ACC112 (cell line): Measurements from ENCODE around the gene HOXD10.

ENCODE experiments used
- H2AFZ ChIP-seq: fragments of 200-600 bp; sonication (generic); one replicate; pipeline ENCODE4 v1.6.0; 2017; ENCODE audit warnings: antibody characterized with exemption, low read length; ENCODE audit not compliant: unreplicated experiment
- H3K27ac ChIP-seq: fragments of 200-600 bp; sonication (generic); 2 replicates; pipeline ENCODE4 v1.5.1; 2014; ENCODE audit warnings: low read depth, mild to moderate bottlenecking, antibody characterized with exemption, low read length, moderate library complexity
- H3K27me3 ChIP-seq: fragments of 200-600 bp; sonication (generic); 2 replicates; pipeline ENCODE4 v1.6.1; 2014; ENCODE audit warnings: mild to moderate bottlenecking, antibody characterized with exemption, low read length, moderate library complexity, mixed read lengths; ENCODE audit not compliant: insufficient read depth
- H3K36me3 ChIP-seq: fragments of 200-600 bp; sonication (generic); 2 replicates; pipeline ENCODE4 v1.6.1; 2016; ENCODE audit warnings: mild to moderate bottlenecking, antibody characterized with exemption, low read length, moderate library complexity, mixed read lengths; ENCODE audit not compliant: insufficient read depth
- H3K4me1 ChIP-seq: fragments of 200-600 bp; sonication (generic); one replicate; pipeline ENCODE4 v1.6.1; 2016; ENCODE audit warnings: low read length, mixed read lengths; ENCODE audit not compliant: insufficient read depth, unreplicated experiment, control insufficient read depth
- H3K4me3 ChIP-seq: fragments of 200-600 bp; sonication (generic); 2 replicates; pipeline ENCODE4 v1.5.1; 2014; ENCODE audit warnings: mild to moderate bottlenecking, low read depth, low read length
- H3K79me2 ChIP-seq: fragments of 200-600 bp; sonication (generic); one replicate; pipeline ENCODE4 v1.6.0; 2016; ENCODE audit warnings: low read length; ENCODE audit not compliant: control insufficient read depth, unreplicated experiment, insufficient read depth

Gene HOXD10

GRCh38 chr2:176151442-176152287 is 35.1 kb downstream of the HOXD10 start, which contains the start of gene HOXD4:
TSS of gene HOXD4 (plus strand) at chr2:176151550. CDS start at chr2:176151634, 84 bp downstream.
- Histone ChIP-seq H3K79me2 (no peaks in the 10 kb centered on the region), H3K27ac (no peak within 1 kb of the TSS), H3K4me1 (no peaks in the 10 kb centered on the region), H3K4me3 (no peak within 1 kb of the TSS), H2AFZ (no peak within 1 kb of the TSS), H3K27me3 (no peaks in the 10 kb centered on the region), H3K36me3 (0 out of 2 replicates have a peak, but pooled peaks cover 3% of the 10 kb centered on the region)

GRCh38 chr2:176152350-176153181 is 36.0 kb downstream of the HOXD10 start:
- Histone ChIP-seq H3K79me2 (no peaks in the 10 kb centered on the region), H3K27ac (no peak overlapping the region), H2AFZ (no peak overlapping the region), H3K36me3 (0 out of 2 replicates have a peak, but pooled peaks cover 3% of the 10 kb centered on the region), H3K4me1 (no peaks in the 10 kb centered on the region), H3K4me3 (no peak overlapping the region), H3K27me3 (no peaks in the 10 kb centered on the region)

GRCh38 chr2:176154576-176155252 is 38.1 kb downstream of the HOXD10 start:
- Histone ChIP-seq H3K27me3 (no peaks in the 10 kb centered on the region), H3K27ac (no peak overlapping the region), H2AFZ (no peak overlapping the region), H3K4me1 (no peaks in the 10 kb centered on the region), H3K79me2 (no peaks in the 10 kb centered on the region), H3K36me3 (0 out of 2 replicates have a peak, but pooled peaks cover 1% of the 10 kb centered on the region), H3K4me3 (no peak overlapping the region)

- H3K27me3 ChIP-seq = no peaks in the 10 kb centered on the region
- no peaks in the 10 kb centered on the region for H3K79me2 ChIP-seq
- no peaks in the 10 kb centered on the region for H3K4me1 ChIP-seq
- no peak overlapping the region for H2AFZ ChIP-seq
- no peaks in the 10 kb centered on the region for H3K36me3 ChIP-seq
- no peak overlapping the region for H3K27ac ChIP-seq
- H3K4me3 ChIP-seq = no peak overlapping the region
These were observed 38.9 kb downstream of the HOXD10 start for GRCh38 chr2:176155356-176156044.

- Histone ChIP-seq H2AFZ (no peak overlapping the region), H3K27ac (no peak overlapping the region), H3K79me2 (no peaks in the 10 kb centered on the region), H3K4me1 (peaks cover 2% of the 10 kb centered on the region), H3K27me3 (no peaks in the 10 kb centered on the region), H3K4me3 (no peak overlapping the region), H3K36me3 (no peaks in the 10 kb centered on the region)
These were observed 39.8 kb downstream of the HOXD10 start for GRCh38 chr2:176156301-176156806.

GRCh38 chr2:176156807-176157498 is 40.4 kb downstream of the HOXD10 start, which contains the start of gene HOXD3:
TSS of gene HOXD3 (plus strand) at chr2:176157307. CDS start at chr2:176169115, 11,808 bp downstream.
- peak within 1 kb of the TSS; percentile 57 for H3K4me3 ChIP-seq
- H3K4me1 ChIP-seq = peaks cover 7% of the 10 kb centered on the region
- no peaks in the 10 kb centered on the region for H3K27me3 ChIP-seq
- no peak within 1 kb of the TSS for H3K27ac ChIP-seq
- H3K36me3 ChIP-seq = no peaks in the 10 kb centered on the region
- no peak within 1 kb of the TSS for H2AFZ ChIP-seq
- no peaks in the 10 kb centered on the region for H3K79me2 ChIP-seq

GRCh38 chr2:176157499-176158185 is 41.1 kb downstream of the HOXD10 start:
- Histone ChIP-seq H3K4me3 (peak overlapping the region; percentile 57), H3K4me1 (peaks cover 7% of the 10 kb centered on the region), H3K79me2 (no peaks in the 10 kb centered on the region), H3K27me3 (no peaks in the 10 kb centered on the region), H3K36me3 (no peaks in the 10 kb centered on the region), H2AFZ (no peak overlapping the region), H3K27ac (no peak overlapping the region)

- Histone ChIP-seq H3K27me3 (no peaks in the 10 kb centered on the region), H3K36me3 (no peaks in the 10 kb centered on the region), H3K4me3 (no peak overlapping the region), H2AFZ (no peak overlapping the region), H3K79me2 (no peaks in the 10 kb centered on the region), H3K27ac (no peak overlapping the region), H3K4me1 (peaks cover 7% of the 10 kb centered on the region)
These were observed 41.6 kb downstream of the HOXD10 start for GRCh38 chr2:176158186-176158591.
